NCI-H1092 (cell line): Measurements from ENCODE around the gene ADGB.
"Not testable (repeated sequence)": the region's sequence is repeated elsewhere in the genome, so short reads cannot be mapped to it uniquely, and the experiment has no call there.

Experiments
- DNase-seq: peaks from one replicate; lab custom pipeline; 2025; lab: John Stamatoyannopoulos, UW

Gene ADGB

GRCh38 chr6:146768722-146769121 lies 169.9 kb downstream of the ADGB start:
- no peak for DNase-seq

- no peak for DNase-seq
Observed at GRCh38 chr6:146770275-146770964, 171.6 kb downstream of the ADGB start.

GRCh38 chr6:146770965-146771735 lies 172.4 kb downstream of the ADGB start:
- no peak for DNase-seq

- no peak for DNase-seq
Observed at GRCh38 chr6:146775220-146775619, 176.4 kb downstream of the ADGB start.

GRCh38 chr6:146781836-146782235 lies 183.1 kb downstream of the ADGB start:
- DNase-seq, result no peak

- DNase-seq, result peak; percentile 59
Observed at GRCh38 chr6:146785001-146785585, 186.3 kb downstream of the ADGB start.

GRCh38 chr6:146787876-146788508 lies 189.2 kb downstream of the ADGB start:
- no peak for DNase-seq

- DNase-seq, result no peak
Observed at GRCh38 chr6:146790561-146791091, 191.9 kb downstream of the ADGB start.

- DNase-seq, result no peak
Observed at GRCh38 chr6:146791930-146792329, 193.2 kb downstream of the ADGB start.

GRCh38 chr6:146793218-146793617 lies 194.4 kb downstream of the ADGB start:
- not testable (repeated sequence) for DNase-seq

- DNase-seq, result no peak
Observed at GRCh38 chr6:146795479-146796133, 196.8 kb downstream of the ADGB start.

- not testable (repeated sequence) for DNase-seq
Observed at GRCh38 chr6:146803167-146803566, 204.4 kb downstream of the ADGB start.

GRCh38 chr6:146803601-146804000 lies 204.8 kb downstream of the ADGB start:
- DNase-seq, result no peak

- DNase-seq, result no peak
Observed at GRCh38 chr6:146805546-146806325, 207.0 kb downstream of the ADGB start.

GRCh38 chr6:146809014-146809413 lies 210.2 kb downstream of the ADGB start:
- DNase-seq, result not testable (repeated sequence)

- DNase-seq, result not testable (repeated sequence)
Observed at GRCh38 chr6:146812811-146813321, 214.1 kb downstream of the ADGB start.

- no peak for DNase-seq
Observed at GRCh38 chr6:146813554-146813953, 214.8 kb downstream of the ADGB start.

GRCh38 chr6:146814148-146814750 lies 215.5 kb downstream of the ADGB start:
- DNase-seq, result no peak

- DNase-seq, result not testable (repeated sequence)
Observed at GRCh38 chr6:146815511-146816462, 217.0 kb downstream of the ADGB start.
